ENCODE measurements around the gene TRAF3.

DNA sequence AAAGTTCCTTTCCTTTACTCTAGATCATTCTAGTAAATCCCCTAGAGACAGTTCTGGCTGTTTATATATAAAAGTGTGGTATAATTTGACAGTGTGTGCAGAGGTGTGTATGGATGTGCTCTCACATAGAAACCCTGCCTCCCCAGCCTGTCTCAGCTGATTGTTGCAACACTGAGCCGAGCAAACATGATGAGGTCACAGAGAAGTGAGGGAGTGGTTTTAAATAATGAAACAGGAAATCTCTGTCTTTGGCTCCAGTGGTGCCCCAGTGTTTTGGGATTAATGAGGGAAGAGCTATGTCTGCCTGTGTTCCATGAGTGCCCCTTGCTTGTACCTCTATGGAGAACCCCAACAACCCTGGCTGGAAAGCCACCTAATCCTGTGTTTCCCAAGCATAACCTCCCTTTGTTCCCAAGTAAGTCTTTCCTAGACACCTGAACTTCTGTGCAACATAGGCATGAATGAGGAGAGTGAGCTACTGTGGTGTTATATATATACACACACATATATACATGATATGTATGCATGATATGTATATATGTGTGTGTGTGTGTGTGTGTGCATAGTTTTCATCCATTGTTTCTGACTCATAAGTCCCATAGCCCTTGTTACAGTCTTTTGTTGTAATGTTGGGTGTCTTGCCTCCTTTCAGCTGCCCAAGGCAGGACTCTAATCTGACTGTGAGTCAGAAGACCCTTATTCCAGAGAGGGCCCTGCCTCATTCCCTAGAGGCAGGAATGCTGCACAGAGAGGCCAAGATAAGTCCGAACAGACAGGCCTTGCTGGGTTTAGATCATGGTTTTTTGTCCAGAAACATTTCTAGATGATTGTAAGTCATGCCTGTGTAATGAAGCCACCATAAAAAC is 18.0 kb downstream of the TRAF3 start:
- no peak for TF ChIP-seq SUZ12 (IDR thresholded peaks at IDR 0.05; ENCODE audit: extremely low read depth, insufficient read depth, insufficient read length)
- no peak for TF ChIP-seq YY1 (IDR thresholded peaks at IDR 0.05; ENCODE audit: insufficient read depth, insufficient read length)

Data from NT2/D1 (cell line).